ENCODE results near the gene TP53BP2. TPM values are rescaled to one million over a fixed set of nuclear protein-coding genes. Genes with fewer than 3 reads are reported as not detected.
A peak's percentile ranks its signal among the peaks of the same experiment; 100 is the strongest.

Gene TP53BP2
- total RNA-seq, 1 donor from 2014 or later = 35.5 TPM

- DNase-seq = no peak
Observed at GRCh38 chr1:223792046-223792445, 53.7 kb downstream of the TP53BP2 start.

- DNase-seq = no peak
Observed at GRCh38 chr1:223788746-223789415, 56.9 kb downstream of the TP53BP2 start.

- DNase-seq = no peak
Observed at GRCh38 chr1:223785808-223786207, 59.9 kb downstream of the TP53BP2 start.

GRCh38 chr1:223784541-223784940 lies 61.2 kb downstream of the TP53BP2 start:
- no peak for DNase-seq

- DNase-seq = peak; percentile 59
Observed at GRCh38 chr1:223783676-223784075, 62.1 kb downstream of the TP53BP2 start.

GRCh38 chr1:223780949-223781348 lies 64.8 kb downstream of the TP53BP2 start:
- no peak for DNase-seq

GRCh38 chr1:223780318-223780717 lies 65.4 kb downstream of the TP53BP2 start:
- no peak for DNase-seq

GRCh38 chr1:223776826-223777454 lies 68.8 kb downstream of the TP53BP2 start:
- DNase-seq = no peak

GRCh38 chr1:223776075-223776814 lies 69.5 kb downstream of the TP53BP2 start:
- DNase-seq = no peak

GRCh38 chr1:223775711-223776074 lies 70.1 kb downstream of the TP53BP2 start:
- no peak for DNase-seq

GRCh38 chr1:223775054-223775453 lies 70.7 kb downstream of the TP53BP2 start:
- DNase-seq = peak; percentile 16

- no peak for DNase-seq
Observed at GRCh38 chr1:223774134-223774814, 71.5 kb downstream of the TP53BP2 start.

GRCh38 chr1:223772771-223773160 lies 73.0 kb downstream of the TP53BP2 start:
- no peak for DNase-seq

GRCh38 chr1:223771814-223772770 lies 73.7 kb downstream of the TP53BP2 start:
- no peak for DNase-seq

GRCh38 chr1:223771469-223771813 lies 74.3 kb downstream of the TP53BP2 start:
- DNase-seq = no peak

- DNase-seq = no peak
Observed at GRCh38 chr1:223770621-223771315, 75.0 kb downstream of the TP53BP2 start.

GRCh38 chr1:223765719-223766340 lies 79.9 kb downstream of the TP53BP2 start:
- no peak for DNase-seq

GRCh38 chr1:223765036-223765718 lies 80.6 kb downstream of the TP53BP2 start:
- peak; percentile 61 for DNase-seq

GRCh38 chr1:223763881-223764280 lies 81.9 kb downstream of the TP53BP2 start:
- no peak for DNase-seq

GRCh38 chr1:223763251-223763650 lies 82.5 kb downstream of the TP53BP2 start:
- DNase-seq = no peak

All from skin of body (tissue), 2 donors.